HG03060 (cell line): Measurements from ENCODE around the gene STON1.
"Not testable (repeated sequence)": the region's sequence is repeated elsewhere in the genome, so short reads cannot be mapped to it uniquely, and the experiment has no call there.

Experiments
- ATAC-seq: cut with Tn5 transposase; IDR thresholded peaks from one replicate; pipeline ENCODE4 v1.9.1; 2021; ENCODE audit warnings: low read depth, moderate number of reproducible peaks; ENCODE audit not compliant: unreplicated experiment

The STON1 gene

DNA sequence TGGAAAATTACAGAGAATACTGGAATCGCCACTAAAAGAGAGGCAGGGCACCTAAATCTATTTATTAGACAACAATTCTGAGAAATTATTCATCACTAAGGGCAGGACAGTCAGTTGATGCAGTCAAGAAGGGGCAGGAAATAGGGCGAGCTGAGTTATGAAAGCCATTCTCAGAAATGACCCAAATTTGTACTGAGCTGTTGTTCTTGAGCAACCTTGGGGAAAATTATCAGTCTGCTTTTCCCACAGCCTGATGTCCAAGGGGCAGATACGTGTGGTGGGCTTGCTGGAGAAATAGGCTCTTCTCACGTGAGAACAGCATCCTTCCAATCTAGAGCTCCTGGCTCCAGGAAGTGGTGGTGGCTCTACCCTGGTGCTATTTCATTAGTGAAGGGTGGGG lies 38.6 kb downstream of the STON1 start:
- ATAC-seq, result no peak

DNA sequence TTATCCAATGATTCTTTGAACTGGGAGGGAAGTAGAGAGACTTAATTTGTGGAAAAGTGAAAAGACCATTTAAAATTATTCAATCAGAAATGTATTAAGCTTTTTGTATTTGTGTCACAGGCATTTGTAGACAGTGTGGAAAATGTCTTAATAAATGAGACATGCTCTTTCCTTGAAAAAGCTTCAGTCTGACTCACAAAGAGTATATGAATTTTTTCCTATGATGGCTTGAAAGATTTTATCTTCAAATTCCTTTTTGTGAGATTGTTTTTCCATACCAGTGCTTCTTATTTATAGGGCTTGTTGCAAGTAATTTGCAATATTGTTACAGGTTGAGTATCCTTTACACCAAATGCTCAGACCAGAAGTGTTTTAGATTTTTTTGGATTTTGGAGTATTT lies 39.5 kb downstream of the STON1 start:
- ATAC-seq, result no peak

- ATAC-seq, result no peak
Measured at GRCh38 chr2:48572816-48573215, 42.9 kb downstream of the STON1 start.

GRCh38 chr2:48574353-48575287 lies 44.7 kb downstream of the STON1 start:
- ATAC-seq, result no peak

- ATAC-seq, result no peak
Measured at GRCh38 chr2:48578313-48578712, 48.4 kb downstream of the STON1 start.

DNA sequence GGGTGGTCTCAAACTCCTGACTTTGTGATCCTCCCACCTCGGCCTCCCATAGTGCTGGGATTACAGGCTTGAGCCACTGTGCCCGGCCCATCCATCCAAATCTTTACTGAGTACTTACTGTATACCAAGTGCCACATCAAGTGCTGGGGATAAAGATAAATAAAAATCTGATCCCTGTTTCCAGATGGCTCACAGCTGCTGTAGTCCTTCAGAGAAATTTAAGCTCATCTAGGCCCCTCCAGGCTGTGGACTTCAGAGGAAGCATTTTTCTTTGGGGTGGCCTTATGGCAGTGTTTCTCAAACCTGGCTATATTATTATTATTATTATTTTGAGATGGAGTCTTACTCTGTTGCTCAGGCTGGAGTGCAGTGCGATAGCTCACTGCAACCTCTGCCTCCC lies 54.0 kb downstream of the STON1 start:
- ATAC-seq, result no peak

GRCh38 chr2:48584551-48584950 lies 54.6 kb downstream of the STON1 start:
- ATAC-seq, result no peak

DNA sequence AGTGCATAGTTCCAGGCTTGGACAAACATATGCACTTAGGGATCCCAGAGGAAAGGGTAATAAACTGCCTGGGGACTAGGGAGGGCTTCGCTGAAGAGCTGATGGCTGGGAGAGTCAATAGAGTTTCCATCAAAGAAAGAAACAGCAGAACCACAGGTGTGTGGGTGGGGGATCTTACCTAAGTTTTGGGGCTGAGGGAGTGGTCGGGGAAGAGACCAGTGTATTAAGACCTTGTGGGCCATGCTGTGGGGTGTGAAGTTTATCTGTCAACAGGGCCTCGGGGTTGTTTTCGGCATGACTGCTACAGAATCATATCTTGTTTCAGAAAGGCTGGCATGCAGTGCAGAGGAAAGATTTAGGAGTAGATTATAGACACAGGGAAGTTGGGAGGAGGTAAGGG lies 56.5 kb downstream of the STON1 start:
- no peak for ATAC-seq

GRCh38 chr2:48587560-48587959 lies 57.6 kb downstream of the STON1 start:
- no peak for ATAC-seq

DNA sequence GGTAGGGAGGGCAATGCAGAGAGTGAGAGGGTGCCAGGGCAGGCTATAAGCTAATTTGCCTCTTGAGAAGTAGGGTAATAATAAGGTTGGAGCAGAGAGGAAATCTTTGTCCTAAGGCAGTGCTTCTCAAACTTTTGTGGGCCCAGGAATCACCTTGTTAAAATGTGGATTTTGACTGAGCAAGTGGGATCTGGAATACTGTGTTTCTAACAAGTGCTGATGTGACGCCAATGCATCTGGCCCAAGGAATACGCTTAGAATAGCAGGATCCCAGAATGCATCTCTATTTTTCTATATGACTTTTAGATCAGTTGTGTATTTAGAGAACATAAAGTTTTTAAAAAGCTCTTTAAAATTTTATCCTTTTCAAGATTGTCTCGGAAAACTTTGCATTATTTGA lies 58.0 kb downstream of the STON1 start:
- ATAC-seq, result no peak

DNA sequence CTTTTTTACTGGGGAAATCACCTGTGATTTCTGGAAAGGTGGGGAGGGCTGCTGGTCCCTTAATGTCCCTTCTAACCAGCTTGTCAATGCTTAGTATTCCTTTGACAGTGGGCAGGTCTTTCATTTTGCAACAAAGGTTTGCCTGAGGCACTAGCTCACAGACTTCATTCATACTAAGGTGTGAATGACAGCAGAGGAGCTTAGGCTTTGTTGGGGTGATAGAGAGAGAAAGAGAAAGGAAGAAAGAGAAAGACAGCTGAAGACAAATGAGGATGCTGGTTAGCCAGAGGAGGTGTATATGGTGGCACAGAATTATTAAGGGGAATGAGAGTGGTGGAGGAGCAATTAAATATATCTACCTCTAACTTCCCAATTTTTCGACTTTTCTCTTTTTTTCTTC lies 58.8 kb downstream of the STON1 start:
- no peak for ATAC-seq

DNA sequence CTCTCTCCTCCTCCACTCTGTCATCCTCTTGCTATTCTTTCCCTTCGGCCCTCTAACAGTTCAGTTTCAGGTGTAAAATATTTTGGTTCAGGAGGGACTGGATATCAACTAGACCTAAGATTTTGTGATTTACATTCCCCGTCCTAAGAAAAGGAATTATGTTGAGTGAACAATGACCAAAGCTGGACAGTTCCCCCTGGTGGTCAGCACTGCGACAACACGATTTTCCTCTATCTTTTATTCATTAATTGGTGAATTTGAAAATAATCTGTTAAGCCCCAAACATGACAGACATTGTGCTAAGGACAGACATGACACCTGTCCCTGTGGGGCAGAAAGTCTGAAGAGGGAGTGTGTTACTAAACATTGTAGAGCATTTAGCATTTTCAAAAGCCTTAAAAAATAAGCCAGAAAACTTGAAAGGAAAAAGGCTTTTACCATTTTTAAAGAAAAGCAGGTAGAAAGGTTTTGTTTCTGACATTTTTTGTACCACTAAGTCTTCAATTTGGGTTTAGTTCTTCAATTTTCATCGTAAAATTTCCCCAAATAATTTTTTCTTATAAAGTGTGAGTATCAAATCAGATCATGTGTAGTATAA lies 59.3 kb downstream of the STON1 start:
- no peak for ATAC-seq

GRCh38 chr2:48590017-48590416 lies 60.1 kb downstream of the STON1 start:
- no peak for ATAC-seq

DNA sequence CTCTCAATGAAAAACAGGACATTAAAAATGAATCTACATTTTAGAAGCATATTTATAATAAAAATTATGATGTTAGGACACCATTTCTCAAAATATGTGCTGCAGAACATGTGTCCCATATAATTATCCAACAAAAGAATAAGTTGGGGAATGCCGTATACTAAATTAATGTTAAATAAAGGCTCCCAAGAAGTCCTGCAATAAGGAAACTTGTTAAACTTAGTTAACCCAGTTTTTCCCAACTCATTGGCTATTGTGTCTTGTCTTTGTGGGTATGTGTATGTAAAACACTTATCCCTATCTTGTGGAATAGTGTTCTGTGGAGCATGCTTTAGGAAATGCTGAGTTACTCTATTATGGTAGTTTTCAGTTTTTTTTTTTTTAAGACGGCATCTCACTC lies 62.1 kb downstream of the STON1 start:
- no peak for ATAC-seq

GRCh38 chr2:48596751-48597150 lies 66.8 kb downstream of the STON1 start:
- not testable (repeated sequence) for ATAC-seq

GRCh38 chr2:48597492-48597891 lies 67.5 kb downstream of the STON1 start:
- ATAC-seq, result no peak

GRCh38 chr2:48600204-48600813 lies 70.4 kb downstream of the STON1 start:
- no peak for ATAC-seq

- no peak for ATAC-seq
Measured at GRCh38 chr2:48600917-48601316, 71.0 kb downstream of the STON1 start.

DNA sequence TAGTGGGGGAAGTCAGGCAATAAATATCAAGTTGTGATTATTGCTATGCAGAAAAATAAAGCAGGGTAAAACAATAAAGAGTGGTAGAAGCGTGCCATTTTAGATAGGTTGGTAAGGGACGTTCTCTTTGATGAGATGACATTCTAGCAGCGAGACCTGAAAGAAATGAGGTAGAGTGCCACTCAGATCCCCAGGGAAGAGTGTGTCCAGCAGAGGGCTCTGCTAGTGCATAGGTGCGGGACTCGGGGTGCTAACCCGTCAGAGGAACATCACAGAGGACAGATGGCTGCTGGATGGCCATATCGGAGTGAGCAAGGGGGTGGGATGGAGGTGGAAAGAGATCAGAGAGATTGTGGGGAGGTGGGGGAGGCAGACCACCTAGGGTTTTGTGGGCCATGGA lies 71.4 kb downstream of the STON1 start:
- ATAC-seq, result no peak

GRCh38 chr2:48605482-48606175 lies 75.7 kb downstream of the STON1 start:
- ATAC-seq, result no peak
